Measurements from ENCODE around the gene VSIG8.
"Not testable (repeated sequence)": the region's sequence is repeated elsewhere in the genome, so short reads cannot be mapped to it uniquely, and the experiment has no call there.

DNA sequence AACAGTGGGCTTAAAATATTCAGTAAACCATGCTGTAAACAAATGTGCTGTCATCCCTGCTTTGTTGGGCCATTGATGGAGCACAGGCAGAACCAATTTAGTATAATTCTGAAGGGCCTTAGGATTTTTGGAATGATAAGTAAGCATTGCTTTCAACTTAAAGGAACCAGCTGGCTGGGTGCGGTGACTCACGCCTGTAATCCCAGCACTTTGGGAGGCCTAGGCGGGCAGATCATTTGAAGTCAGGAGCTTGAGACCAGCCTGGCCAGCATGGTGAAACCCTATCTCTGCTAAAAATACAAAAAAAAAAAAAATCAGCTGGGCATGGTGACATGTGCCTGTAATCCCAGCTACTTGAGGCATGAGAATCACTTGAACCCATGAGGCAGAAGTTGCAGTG, 41.6 kb upstream of the VSIG8 start:
- not testable (repeated sequence) for TF ChIP-seq CTCF, POLR2A (IDR thresholded peaks at IDR 0.05)
